NCI-H226 (cell line): Measurements from ENCODE around the gene IFFO2.

Source experiments
- DNase-seq: peaks from one replicate; pipeline ENCODE4 v3.0.0-alpha.2; 2015

Gene IFFO2

DNA sequence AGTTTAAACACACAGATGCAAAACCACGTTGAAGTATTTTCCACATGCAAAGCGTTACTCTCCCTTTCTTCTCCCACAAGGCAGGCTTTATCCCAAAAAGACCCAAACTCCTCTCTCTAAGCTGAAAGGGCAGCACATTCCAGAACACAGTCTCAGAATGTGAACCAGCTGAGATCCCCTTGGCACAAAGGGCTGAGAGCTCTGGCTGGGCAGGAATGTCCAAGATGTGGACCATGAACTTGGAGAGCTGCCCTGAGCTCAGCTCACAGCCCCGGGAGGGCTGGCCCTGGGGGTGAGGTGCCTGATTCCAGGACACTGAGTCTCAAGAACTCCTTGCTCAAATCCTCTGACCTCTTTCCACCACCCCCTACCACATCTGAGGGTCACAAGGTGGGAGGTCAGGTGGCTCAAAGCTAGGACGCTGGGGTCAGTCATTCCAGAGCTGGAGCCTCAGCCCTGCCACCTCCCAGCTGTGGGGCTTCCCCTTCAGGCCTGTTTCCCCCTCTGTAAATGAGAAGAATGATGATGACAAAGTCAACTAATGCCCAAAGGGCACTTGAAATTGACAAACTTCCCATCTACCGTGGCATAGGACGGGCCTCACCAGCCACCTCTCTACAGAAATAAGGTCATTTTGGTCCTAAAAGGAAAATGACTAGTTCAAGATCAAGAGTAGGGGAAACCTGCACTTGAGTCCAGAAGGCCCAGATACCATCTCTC lies 65.6 kb downstream of the IFFO2 start:
- DNase-seq = no peak

DNA sequence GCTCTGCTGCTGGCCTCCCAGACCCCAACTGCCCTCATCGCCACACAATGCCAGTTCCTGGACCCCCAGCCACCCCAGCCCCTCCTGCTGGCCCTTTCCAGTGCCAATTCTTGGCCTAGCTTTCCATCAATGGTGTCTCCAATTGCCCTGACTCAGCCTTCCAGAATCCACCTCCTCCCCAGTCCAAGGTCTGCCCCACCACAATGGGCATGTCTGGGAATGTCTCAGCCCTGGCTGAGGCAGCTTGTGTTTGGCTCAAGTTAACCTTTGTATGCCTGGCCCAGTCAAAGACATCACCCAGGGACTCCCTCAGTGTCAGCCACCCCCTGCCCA lies 70.5 kb downstream of the IFFO2 start:
- peak; percentile 42 for DNase-seq

DNA sequence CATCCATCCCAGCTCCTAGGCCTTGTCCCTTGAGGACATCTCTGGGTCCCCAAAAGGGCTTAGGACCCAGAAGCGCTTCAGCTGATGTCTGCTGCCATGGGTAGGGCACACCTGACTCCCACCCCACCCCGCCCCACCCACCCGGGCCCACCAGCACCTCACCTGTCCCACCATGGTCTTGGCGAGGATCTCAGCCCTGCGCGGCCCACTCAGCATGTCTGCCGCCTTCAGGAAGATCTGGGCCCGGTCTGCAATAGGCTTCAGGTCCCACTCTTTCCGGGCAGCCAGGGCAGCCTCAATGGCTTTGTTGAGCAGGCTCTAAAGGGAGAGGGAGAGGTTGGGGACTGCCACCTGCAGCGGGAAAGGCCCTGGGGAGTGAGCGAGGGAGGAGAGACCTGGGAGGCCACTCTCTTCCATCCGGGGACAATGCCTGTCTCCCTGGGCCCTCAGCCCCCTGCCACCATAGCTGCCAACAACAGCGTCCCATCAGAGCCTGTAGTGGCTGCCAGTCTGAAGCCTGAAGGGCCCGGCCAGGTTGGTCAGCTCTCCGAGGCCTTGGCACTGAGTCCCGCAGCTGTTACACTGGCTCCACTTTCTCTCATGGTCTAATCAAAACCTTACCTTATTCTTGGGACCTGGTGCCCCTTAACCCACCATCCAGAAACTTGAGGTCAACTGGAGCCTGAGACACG lies 71.0 kb downstream of the IFFO2 start:
- DNase-seq = no peak

DNA sequence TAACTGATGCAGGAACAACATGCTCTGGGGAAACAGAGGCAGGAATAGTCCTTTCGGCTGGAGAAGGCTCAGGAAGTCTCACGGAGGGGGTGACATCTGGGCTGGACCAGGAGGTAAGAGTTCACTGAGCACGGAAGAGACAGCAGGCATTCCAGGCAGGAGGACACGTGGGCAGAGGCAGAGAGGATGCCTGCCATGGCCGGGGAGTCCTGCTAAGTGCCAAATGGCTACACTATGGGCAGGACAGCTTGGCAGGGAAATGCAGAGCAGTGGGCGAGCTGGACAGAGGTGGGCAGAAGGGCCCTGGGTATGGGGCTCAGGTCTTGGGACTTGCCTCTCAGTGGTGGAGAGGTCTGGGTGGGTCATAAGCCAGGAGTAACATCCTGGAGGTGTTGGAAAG lies 71.7 kb downstream of the IFFO2 start:
- DNase-seq = no peak

DNA sequence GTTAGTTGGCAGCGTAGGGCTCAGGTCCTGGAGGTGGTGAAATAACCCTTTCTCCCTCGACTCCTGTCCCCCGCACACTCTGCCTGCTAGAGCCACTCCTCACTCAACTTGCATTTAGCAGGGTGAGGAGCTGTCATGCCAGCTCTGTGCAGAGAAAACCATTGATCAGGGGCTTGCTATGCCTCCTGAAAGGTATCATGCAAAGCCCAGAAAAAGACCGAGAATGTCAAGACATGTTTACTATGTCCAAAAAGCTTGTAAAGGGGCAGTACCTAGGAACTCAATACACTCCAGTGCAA lies 72.1 kb downstream of the IFFO2 start:
- no peak for DNase-seq

DNA sequence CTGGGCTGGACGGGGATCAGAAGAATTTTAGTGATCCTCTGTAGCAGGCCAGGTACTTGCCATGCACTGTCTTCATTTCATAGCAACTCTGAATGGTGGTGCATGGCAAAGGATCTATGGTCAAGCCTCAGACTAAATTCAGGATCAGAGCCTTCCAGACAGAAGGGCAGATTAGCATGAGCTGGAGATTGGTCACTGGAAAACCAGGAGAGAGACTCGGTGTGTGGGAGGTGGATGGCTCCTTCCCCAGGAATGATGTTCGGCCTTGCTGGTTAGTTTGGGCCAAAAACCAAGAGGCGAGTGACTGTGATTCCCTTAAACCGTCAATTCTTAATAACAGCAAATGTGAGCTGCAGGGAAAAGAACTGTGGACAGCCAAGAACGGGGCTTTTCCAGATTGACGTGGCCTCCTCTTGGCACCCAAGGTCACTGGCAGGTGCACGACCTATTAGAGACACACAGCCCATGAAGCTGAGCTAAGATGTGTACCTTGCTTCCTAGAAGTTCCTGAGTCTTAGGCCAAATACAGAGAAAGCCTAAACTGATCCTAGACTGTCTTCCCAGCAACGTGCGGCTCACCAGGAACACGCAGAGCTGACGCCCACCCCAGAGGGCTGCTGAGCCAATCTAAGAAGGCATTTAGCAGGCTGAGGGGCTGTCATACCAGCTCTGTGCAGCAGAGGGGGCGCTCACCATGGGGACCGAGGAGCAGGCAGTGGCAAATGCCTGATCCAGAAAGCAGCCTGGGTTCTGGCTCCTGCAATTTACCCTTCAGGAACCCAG lies 72.6 kb downstream of the IFFO2 start:
- peak; percentile 41 for DNase-seq

DNA sequence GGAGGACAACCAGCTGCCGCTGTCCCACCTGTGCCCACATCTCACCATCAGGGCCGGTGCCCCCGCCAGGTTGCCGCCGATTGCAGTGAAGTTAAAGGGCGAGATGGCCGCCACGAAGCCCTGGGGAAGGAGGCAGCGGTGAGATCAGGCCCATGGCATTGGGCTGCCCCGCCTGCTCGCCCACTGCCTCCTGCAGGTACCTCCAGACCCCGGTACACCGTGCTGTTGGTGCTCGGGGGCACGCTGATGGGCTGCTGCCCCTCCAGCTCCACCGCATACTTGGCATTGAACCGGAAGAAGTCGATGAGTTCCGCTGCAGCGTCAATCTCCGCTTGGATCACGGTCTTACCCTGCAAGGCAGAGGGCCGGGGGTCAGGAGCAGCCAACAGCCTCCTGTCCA lies 73.4 kb downstream of the IFFO2 start:
- DNase-seq = no peak

DNA sequence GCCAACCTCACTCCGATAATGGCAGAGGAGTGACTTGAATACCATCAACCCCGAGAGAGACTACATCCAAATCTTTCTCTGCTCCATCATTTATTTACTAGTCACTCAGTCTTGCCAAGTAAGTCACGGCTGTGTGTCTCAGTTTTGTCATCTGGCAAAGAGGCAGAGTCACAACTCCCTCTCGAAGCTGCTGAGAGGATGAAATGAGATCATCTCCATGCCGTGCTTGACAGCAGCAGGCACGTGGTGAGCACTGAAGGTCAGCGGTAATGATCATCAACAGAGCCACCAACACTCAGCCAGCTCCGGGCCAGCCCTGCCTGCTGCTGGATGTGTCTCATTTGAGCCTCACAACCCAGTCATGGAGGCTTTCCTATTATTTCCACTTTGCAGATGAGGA lies 74.0 kb downstream of the IFFO2 start:
- DNase-seq = no peak

DNA sequence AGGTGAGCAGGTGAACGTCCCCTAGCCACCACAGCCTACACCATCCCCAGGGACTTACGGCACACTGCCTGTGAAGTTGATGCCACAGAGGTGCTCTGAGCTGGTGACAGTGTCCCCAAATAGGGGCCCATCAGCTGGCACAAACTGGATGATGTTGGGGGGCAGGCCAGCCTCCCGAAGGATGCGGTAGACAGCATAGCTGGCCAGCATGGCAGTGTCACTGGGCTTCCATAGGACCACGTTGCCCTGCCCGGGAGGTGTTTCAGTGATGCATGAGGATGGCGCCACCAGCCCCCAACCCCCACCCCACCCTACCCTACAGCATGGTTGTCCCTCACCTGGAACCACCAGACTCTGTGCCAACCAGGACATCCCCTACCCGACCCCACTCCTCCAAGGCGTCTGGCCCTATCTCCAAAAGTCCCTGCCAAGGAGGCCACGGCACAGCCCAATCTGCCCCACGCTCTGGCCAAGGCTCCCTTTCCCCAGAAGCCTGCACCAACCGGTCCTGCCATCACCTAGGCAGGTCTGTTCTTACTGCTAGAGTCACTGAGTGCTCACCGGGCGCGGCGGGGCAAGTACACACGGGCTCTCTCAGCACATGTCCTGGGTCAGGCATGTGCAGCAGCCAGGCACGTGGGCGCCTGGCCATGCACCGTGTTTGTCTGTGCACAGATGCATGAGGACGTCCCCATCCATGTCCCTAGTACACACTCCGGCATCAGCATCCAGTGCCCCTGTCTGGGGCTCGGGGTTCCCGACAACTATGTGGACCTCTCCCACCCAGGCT lies 74.6 kb downstream of the IFFO2 start:
- no peak for DNase-seq

DNA sequence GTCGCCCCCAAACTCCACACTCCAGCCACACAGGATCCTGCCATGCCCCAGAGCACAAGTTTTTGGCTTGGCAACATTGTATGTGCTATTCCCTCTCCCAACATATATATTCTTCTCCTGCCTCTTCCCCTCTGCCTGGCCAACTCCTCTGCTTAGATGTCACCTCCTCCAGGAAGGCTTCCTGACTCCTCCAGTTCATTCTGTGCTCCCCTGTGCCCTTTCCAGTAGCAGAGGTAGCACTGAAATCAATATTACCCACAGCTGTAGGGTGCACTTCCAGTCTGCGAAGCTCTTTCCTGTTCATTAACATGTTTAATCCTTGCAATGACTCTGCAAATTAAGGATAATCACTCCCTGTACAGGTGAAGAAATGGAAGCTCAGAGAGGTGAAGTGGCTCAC lies 75.3 kb downstream of the IFFO2 start:
- no peak for DNase-seq

DNA sequence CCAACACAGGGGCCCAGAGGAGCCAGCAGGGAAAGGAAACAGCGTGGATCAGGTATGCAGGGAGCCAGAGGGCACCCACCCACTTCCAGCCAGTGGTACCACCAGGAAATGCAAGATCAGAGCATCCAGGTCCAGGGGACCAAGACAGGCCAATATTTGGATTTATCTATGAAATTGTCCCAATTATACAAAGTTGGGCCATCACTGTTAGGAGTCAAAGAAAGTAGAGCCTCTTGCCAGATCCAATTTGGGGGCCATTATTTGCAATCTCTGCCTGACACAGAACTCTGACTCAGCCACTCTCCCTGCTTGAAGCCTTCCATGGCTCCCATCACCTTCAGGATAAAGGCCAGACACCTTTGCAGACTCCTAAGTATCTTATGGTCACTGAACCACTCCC lies 75.9 kb downstream of the IFFO2 start:
- DNase-seq = no peak

DNA sequence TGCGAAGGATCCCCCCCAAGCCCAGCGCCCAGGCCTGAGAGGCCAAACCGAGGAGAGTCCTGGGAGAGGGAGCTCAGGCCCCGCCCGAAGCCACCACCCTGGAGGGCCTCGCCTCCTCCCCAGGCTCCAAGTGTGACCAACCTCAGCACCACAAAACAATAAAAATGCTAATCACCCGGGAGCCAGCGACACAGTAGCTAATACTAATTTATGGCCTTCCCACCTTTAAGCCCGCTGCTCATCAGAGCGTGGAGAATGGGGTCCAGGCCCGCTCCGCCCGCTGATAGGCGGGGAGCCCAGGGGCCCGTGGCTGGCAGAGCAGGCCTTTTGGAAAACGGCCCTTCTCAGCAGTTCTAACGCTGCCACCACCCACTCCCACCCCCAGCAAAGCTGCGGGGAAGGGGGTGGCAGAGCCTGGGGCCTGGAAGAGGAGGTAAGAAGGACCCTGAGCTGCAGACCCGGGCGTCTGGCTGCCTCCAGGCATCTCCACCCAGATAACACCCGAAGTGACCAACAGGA lies 76.6 kb downstream of the IFFO2 start:
- no peak for DNase-seq

DNA sequence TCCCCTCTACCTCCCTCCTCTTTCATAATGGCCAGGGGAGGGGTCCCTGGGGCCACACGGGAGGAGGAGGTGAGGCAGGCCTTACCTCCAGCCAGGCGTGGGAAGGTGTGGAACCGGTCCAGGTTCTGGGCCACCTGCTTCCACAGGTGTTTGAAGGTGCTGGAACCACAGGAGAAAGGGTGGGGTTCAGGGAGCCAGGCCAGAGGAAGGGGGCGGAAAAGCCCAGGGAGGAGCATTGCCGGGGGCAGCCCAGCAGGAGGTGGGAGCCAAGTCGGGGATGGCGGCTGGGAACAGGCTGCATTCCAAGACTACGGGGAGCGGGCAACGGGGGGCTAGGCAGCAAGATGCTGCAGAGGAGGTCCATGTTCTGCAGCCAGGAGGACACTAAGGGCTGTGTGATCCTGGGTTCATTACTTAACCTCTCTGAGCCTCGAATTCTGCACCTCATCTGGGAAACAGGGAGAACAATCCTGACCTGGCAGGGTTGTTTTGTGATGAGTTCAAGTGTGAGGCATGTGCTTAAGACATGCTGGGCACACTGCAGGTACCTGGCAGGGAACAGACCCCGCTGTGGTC lies 77.2 kb downstream of the IFFO2 start:
- no peak for DNase-seq

DNA sequence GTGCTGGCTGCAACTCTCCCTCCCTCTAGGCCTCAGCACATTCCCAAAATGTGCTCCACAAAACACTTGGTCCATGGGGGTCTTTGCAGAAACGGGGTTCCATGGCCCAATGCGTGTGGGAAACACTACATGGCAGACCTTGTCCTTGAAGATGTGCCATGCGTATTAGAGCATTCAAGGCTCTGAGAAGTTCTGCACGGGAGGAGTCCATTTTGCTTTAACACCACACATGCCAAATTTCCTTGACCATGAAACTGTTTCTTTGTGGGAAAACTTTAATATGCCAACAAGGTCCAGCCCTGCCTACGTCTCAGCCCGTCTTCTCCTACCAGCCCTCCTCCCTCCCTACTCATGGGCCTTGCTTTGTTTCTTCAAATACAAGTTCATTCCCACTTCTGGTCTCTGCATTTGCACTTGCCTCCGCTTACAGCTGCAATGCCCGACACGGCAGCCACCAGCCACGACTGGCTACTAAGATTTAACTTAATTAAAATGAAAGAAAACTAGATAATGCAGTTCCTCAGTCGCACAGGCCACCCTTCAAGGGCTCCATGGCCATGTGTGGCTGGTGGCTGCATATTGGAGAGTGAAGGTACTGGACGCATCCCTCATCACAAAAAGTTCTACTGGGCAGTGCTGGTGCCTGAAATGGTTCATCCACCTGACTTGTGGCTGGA lies 77.8 kb downstream of the IFFO2 start:
- DNase-seq = no peak

DNA sequence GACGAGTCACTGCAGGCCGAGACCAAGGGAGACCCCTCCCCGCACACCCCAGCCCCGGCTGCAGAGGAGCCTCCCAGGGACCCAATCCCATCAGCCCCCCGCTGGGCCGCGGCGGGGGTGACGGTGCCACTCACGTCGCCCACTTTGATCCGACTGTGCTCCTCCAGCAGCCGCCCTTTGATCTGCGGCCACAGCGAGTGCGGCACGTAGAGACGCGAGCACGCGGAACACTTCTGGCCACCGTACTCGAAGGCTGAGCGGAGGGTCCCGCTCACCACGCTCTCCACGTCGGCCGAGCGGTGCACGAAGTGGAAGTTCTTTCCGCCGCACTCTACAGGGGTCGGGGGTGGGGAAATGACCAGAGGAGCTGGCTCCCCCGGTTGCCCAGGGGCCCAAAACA lies 79.2 kb downstream of the IFFO2 start:
- DNase-seq = no peak

DNA sequence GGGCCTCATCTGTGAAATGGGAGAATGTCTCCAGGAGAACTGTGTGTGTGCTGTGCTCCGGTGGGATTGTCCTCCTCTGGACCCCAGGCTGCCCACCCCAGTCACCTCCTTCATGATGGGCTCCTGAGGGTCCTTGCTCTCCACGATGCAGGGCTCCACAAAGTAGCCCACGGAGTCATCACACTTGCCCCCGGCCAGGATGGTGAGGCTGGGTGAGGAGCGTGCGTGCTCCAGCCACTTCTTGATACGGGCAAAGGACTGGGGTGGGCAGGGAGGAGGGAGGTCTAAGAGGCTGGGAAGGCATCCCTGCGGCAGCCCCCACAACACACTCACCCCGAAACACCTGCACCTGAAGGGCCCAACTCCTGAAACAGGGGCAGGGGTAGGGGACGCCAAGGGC lies 80.3 kb downstream of the IFFO2 start:
- no peak for DNase-seq

DNA sequence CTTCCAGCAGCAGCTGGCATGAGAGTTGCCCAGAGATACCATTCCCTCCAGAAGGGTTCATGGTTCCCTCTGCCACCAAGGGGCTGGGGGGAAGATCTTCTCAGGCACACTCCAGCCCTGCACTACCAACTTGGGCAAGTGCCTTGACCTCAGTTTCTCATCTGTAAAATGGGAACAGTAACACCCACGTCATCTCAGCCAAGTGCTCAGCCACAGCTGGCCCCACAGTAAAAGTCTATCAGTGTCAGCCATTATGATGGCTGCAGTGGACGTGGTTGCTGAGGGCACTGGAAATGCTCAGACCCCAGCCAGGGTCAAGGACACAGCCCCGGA lies 80.7 kb downstream of the IFFO2 start:
- no peak for DNase-seq

DNA sequence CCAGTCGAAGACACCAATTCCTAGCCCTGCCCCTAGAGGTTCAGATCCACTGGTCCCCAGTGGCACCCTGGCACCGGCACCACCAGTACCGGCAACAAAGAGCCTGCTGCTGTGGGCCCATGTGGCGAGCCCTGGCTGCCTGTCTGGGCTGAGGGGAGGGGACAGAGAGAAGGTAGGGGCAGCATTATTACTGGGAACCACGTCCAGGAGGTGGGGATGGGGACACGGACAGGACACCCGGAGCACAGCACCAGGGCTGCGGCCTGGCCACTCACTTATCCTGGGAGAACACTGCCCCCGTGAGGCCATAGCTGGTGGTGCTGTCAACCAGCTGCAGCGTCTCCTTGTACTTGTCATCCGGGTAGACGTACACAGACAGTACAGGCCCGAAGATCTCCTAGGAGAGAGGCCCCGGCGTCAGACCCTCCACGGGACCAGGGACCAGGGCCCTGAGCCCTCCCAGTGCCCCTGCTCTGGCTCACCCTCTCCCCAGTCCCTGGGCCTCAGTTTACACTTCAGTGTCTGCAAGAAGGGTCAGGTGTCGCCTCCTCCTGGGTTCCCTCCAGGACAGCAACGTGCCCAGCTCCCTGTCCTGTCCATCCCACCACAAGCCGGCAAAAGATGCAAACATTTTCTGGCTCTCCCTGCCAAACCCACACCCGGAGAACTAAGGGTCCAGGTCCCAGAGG lies 81.2 kb downstream of the IFFO2 start:
- peak; percentile 51 for DNase-seq

DNA sequence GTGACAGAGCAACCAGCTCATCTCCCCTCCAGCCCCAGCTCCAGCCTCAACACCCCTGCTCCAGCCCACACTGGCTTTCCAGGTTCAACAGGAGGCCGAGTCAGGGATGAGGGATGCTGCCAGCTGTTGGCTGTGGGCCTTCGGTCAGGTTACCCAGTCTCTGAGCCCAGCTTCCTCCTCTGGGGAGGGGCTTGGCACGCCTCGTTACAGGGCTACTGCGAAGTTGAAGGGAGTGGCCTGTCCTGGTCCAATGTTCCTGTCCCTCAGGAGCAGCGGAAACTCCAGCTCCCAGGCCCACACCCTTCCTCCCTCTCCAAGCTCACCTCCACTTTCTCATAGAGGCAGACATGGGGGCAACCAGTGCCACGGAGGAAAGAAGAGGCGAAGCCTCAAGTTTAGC lies 81.9 kb downstream of the IFFO2 start:
- no peak for DNase-seq

DNA sequence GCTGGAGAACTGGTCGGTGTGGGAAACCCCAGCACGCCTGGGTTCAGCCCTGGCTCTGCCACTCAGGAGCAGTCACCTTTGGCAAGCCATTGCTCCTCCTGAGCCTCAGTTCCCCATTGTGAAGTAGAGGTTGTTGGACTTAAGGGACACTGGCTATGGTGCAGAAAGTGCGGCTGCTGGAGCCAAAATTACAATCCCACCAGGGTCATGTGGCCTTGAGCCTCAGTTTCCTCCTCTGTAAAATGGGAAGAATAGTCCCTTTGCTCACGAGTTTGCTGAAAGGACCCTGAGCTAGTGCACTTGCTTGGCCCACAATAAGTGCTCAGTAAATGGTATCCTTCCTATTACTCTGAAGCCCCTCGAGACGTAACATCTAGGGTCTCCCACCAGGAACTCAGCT lies 82.4 kb downstream of the IFFO2 start:
- DNase-seq = no peak

DNA sequence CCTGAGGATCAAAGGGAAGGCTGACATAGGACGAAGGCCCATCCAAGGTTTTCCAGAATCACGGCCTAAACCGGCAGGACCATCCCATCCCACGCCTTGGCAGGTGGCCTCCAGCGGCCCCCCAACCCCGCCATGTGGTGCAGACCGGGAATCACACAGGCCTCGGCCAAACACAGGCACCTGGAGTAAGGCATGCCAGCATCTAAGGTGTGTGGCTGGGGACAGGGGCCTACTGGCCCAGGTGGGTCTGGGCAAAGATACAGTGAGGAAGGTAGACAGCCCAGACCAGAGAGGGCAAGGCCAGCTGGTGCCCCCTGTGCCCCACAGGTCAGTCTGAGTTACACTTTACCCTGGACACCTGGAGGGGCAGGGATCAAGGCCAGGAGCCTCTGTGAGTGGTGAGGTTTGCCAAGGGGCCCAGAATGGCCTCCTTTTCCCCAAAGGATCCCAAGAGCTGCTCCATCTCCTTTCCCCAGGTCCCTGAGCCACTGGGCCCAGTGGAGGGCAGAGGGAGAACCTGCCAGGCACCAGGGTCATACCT lies 84.3 kb downstream of the IFFO2 start:
- no peak for DNase-seq
